ENCODE data around the gene STING1. TPM values are rescaled to one million over a fixed set of nuclear protein-coding genes. Genes with fewer than 3 reads are reported as not detected.
"Not testable (repeated sequence)": the region's sequence is repeated elsewhere in the genome, so short reads cannot be mapped to it uniquely, and the experiment has no call there.

Gene STING1
- total and polyA plus RNA-seq, 2 donors (not counting 3 experiments of a cell fraction or from before 2014, with no cell fraction given) = 108 to 143 TPM

GRCh38 chr5:139527090-139527470 is 44.5 kb upstream of the STING1 start:
- H3K79me2 ChIP-seq (ENCODE audit: control insufficient read depth, insufficient read depth, low read length); H3K4me3 ChIP-seq (replicated peaks in 1 of 3; ENCODE audit: insufficient read depth in 1 of 3, low read depth in 1 of 3, low read length in 3 of 3); H3K27me3 ChIP-seq (ENCODE audit: control insufficient read depth in 2 of 2, insufficient read depth in 2 of 2, low read length in 2 of 2); POLR2A ChIA-PET; intact Hi-C loops (cut with micrococcal nuclease); DNase-seq (ENCODE audit: low read depth, low spot score); CTCF ChIA-PET; H3K4me1 ChIP-seq (ENCODE audit: control insufficient read depth, extremely low read depth, insufficient read depth, low read length); H2AFZ ChIP-seq (ENCODE audit: low read depth, low read length); H4K20me1 ChIP-seq (replicated peaks; ENCODE audit: control insufficient read depth, extremely low read depth, insufficient read depth, low read length); H3K4me2 ChIP-seq (ENCODE audit: insufficient read depth, low read length); H3K36me3 ChIP-seq (ENCODE audit: control insufficient read depth in 2 of 2, extremely low read depth in 1 of 2, insufficient read depth in 2 of 2, low read length in 2 of 2); H3K9ac ChIP-seq (replicated peaks; ENCODE audit: extremely low read depth, insufficient read depth, low read length); BruUV-seq (replicated peaks); FAIRE-seq; H3K9me1 ChIP-seq (replicated peaks; ENCODE audit: control insufficient read depth, extremely low read depth, insufficient read depth, low read length); H3K9me3 ChIP-seq (replicated peaks; ENCODE audit: control insufficient read depth, insufficient read depth, low read length); H3K27ac ChIP-seq (ENCODE audit: insufficient read depth, low read depth, low read length): not testable (repeated sequence)
- dilution Hi-C loops (cut with MboI; ENCODE audit: extremely low pct_ligation_motif_present, low sequenced_read_pairs) = loop anchor here (10.0 kb wide), 1 partner anchor 112 kb away; no protein-coding TSS in a partner anchor

GRCh38 chr5:139526309-139527089 is 43.9 kb upstream of the STING1 start:
- CTCF ChIA-PET = interaction anchor here (1.0 kb wide), 1 partner anchor 13 kb away, joined by 3 read pairs; no protein-coding TSS in a partner anchor
- H3K9me3 ChIP-seq (replicated peaks; ENCODE audit: control insufficient read depth, insufficient read depth, low read length); H2AFZ ChIP-seq (ENCODE audit: low read depth, low read length); H3K4me2 ChIP-seq (ENCODE audit: insufficient read depth, low read length); H3K9ac ChIP-seq (replicated peaks; ENCODE audit: extremely low read depth, insufficient read depth, low read length); H3K79me2 ChIP-seq (ENCODE audit: control insufficient read depth, insufficient read depth, low read length); intact Hi-C loops (cut with micrococcal nuclease); BruUV-seq (replicated peaks); DNase-seq (ENCODE audit: low read depth, low spot score); H3K27ac ChIP-seq (ENCODE audit: insufficient read depth, low read depth, low read length); FAIRE-seq; H3K4me3 ChIP-seq (replicated peaks in 1 of 3; ENCODE audit: insufficient read depth in 1 of 3, low read depth in 1 of 3, low read length in 3 of 3); POLR2A ChIA-PET; H3K27me3 ChIP-seq (ENCODE audit: control insufficient read depth in 2 of 2, insufficient read depth in 2 of 2, low read length in 2 of 2); H3K4me1 ChIP-seq (ENCODE audit: control insufficient read depth, extremely low read depth, insufficient read depth, low read length); H4K20me1 ChIP-seq (replicated peaks; ENCODE audit: control insufficient read depth, extremely low read depth, insufficient read depth, low read length); H3K36me3 ChIP-seq (ENCODE audit: control insufficient read depth in 2 of 2, extremely low read depth in 1 of 2, insufficient read depth in 2 of 2, low read length in 2 of 2); H3K9me1 ChIP-seq (replicated peaks; ENCODE audit: control insufficient read depth, extremely low read depth, insufficient read depth, low read length): not testable (repeated sequence)
- dilution Hi-C loops (cut with MboI; ENCODE audit: extremely low pct_ligation_motif_present, low sequenced_read_pairs) = loop anchor here (10.0 kb wide), 1 partner anchor 112 kb away; no protein-coding TSS in a partner anchor

GRCh38 chr5:139525586-139526308 is 43.2 kb upstream of the STING1 start:
- H3K27me3 ChIP-seq (ENCODE audit: control insufficient read depth in 2 of 2, insufficient read depth in 2 of 2, low read length in 2 of 2); H3K9ac ChIP-seq (replicated peaks; ENCODE audit: extremely low read depth, insufficient read depth, low read length); DNase-seq (ENCODE audit: low read depth, low spot score); BruUV-seq (replicated peaks); H4K20me1 ChIP-seq (replicated peaks; ENCODE audit: control insufficient read depth, extremely low read depth, insufficient read depth, low read length); H3K9me1 ChIP-seq (replicated peaks; ENCODE audit: control insufficient read depth, extremely low read depth, insufficient read depth, low read length); H3K9me3 ChIP-seq (replicated peaks; ENCODE audit: control insufficient read depth, insufficient read depth, low read length); H3K4me2 ChIP-seq (ENCODE audit: insufficient read depth, low read length); H2AFZ ChIP-seq (ENCODE audit: low read depth, low read length); H3K4me1 ChIP-seq (ENCODE audit: control insufficient read depth, extremely low read depth, insufficient read depth, low read length); H3K79me2 ChIP-seq (ENCODE audit: control insufficient read depth, insufficient read depth, low read length); intact Hi-C loops (cut with micrococcal nuclease); POLR2A ChIA-PET; FAIRE-seq; H3K4me3 ChIP-seq (replicated peaks in 1 of 3; ENCODE audit: insufficient read depth in 1 of 3, low read depth in 1 of 3, low read length in 3 of 3); H3K27ac ChIP-seq (ENCODE audit: insufficient read depth, low read depth, low read length); H3K36me3 ChIP-seq (ENCODE audit: control insufficient read depth in 2 of 2, extremely low read depth in 1 of 2, insufficient read depth in 2 of 2, low read length in 2 of 2): not testable (repeated sequence)
- CTCF ChIA-PET = interaction anchor here (1.0 kb wide), 1 partner anchor 13 kb away, joined by 3 read pairs; no protein-coding TSS in a partner anchor
- dilution Hi-C loops (cut with MboI; ENCODE audit: extremely low pct_ligation_motif_present, low sequenced_read_pairs) = loop anchor here (10.0 kb wide), 1 partner anchor 111 kb away; no protein-coding TSS in a partner anchor

All from endothelial cell of umbilical vein (primary cell).